ENCODE measurements around the gene KDELR1.

Gene KDELR1

DNA sequence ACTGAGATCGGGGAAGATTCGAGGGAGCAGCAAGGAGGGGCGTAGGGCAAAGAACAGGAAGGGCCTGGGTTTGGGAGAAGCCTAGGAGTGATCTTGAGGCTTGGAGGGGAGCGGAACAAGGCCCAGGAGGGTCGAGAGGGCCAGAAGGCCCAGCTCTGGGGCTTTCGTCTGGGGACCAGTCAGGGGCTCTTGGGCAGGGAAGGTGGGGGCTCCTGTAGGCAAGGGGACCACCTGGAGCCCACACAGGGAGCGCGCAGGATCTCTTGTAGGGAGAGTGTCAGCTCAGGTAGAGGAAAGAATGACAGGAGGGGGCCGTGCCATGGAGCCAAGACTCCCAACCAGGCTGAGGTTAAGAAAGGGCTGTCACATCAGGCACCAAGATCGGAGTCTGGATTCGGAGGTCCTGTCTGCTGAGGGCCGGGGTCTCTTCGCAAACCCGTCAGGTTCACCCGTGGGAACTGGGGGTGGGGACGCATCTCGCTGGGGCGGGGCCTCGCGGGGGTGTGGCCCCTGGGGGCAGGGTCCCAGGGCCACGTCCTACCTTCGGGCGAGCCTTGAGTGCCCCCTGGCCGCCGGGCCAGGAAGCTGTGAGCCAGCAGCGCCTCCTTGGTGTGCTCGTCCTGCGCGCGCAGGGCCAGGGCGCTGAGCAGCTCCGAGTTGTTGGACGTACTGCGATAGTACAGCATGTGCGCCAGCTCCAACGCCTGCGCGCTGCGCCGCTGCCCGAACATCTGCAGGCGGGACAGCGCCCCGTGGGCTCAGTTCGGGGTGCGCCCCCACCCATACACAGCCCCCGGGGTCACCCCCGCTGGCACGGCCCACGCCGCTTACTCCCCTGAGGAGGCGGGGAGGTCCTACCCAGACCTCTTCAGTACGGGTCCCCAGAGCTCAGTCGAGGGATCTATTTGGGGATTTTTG is 57.6 kb downstream of the KDELR1 start:
- H3K4me1 ChIP-seq (ENCODE audit: control insufficient read depth, insufficient read depth, low read length), result peaks cover 21% of the 10 kb centered on the region
- no peaks in the 10 kb centered on the region for H3K27me3 ChIP-seq (replicated peaks; ENCODE audit: control insufficient read depth, insufficient read depth, low read length)
- H3K9me3 ChIP-seq (ENCODE audit: control insufficient read depth, low read length), result no peaks in the 10 kb centered on the region
- DNase-seq (ENCODE audit: low read depth), result peak; percentile 96
- H3K36me3 ChIP-seq (ENCODE audit: control insufficient read depth, insufficient read depth, low read length, severe bottlenecking), result peaks cover 32% of the 10 kb centered on the region
- peak overlapping the region; percentile 72 for H3K4me3 ChIP-seq (ENCODE audit: low read length)
- peak overlapping the region; percentile 72 for H3K9ac ChIP-seq (ENCODE audit: low read length)

DNA sequence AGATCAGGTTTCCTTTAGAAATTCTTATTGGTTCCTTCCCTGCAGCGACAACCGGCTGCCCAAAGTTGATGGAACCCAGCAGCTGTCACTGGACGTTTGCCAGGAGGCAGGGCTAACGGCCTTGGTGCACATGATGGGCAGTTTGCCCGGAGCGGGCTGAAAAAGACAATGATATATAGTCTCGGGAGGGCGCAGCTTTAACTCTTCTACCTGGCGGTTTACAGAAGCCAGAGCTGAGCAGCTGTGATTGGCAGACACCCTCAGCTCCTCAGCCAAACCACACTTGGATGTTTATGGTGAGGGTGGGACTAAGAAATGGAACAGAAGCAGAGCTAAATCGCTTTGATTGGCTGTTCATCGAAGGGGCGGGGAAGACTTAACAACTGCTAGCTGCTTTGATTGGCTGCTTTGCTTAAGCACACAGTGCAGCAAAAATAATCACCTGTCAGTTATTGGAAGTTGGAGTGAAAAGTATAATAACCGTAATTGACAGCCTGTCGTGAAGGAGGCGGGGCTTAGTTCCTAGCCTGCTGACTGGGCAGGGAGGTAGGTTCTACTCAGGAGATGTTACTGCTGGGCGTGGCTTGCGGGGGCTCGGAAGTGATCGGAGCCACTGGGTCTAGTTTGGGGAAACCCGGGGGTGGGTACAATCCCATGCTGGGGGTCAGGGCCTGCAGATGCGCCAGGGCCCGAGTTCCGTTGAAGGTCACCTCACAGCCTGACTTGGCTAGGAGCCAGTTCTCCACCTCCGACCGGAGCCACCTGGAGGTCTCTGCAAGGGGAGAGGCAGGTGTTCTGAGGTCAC is 58.5 kb downstream of the KDELR1 start:
- peak overlapping the region; percentile 47 for H3K4me3 ChIP-seq (ENCODE audit: low read length)
- peaks cover 33% of the 10 kb centered on the region for H3K36me3 ChIP-seq (ENCODE audit: control insufficient read depth, insufficient read depth, low read length, severe bottlenecking)
- no peaks in the 10 kb centered on the region for H3K27me3 ChIP-seq (replicated peaks; ENCODE audit: control insufficient read depth, insufficient read depth, low read length)
- H3K9me3 ChIP-seq (ENCODE audit: control insufficient read depth, low read length), result no peaks in the 10 kb centered on the region
- peaks cover 21% of the 10 kb centered on the region for H3K4me1 ChIP-seq (ENCODE audit: control insufficient read depth, insufficient read depth, low read length)
- no peak overlapping the region for H3K9ac ChIP-seq (ENCODE audit: low read length)
- peak; percentile 93 for DNase-seq (ENCODE audit: low read depth)
